Sigmoid colon (tissue), 7 donors: Measurements from ENCODE around the gene GNB2. TPM values are rescaled to one million over a fixed set of nuclear protein-coding genes. Genes with fewer than 3 reads are reported as not detected.

Source experiments
- DNase-seq: peaks from one replicate; pipeline ENCODE4 v3.0.0-alpha.2; 2019
- H3K27ac ChIP-seq, 4 donors: fragments of 200-600 bp; sonication (generic); one replicate each; pipeline ENCODE4 v1.5.1; 2016 to 2019; ENCODE audit warnings: mild to moderate bottlenecking in 1 of 4
- H3K27me3 ChIP-seq, 3 donors: fragments of 200-600 bp; sonication (generic); one replicate each; pipeline ENCODE4 v1.5.1; 2019; ENCODE audit warnings: mild to moderate bottlenecking in 1 of 3
- H3K36me3 ChIP-seq, 4 donors: fragments of 200-600 bp; sonication (generic); one replicate each; pipeline ENCODE4 v1.5.1; 2016 to 2019
- H3K4me1 ChIP-seq, 4 donors: fragments of 200-600 bp; sonication (generic); one replicate each; pipeline ENCODE4 v1.5.1; 2017 to 2019
- H3K4me3 ChIP-seq, 4 donors: fragments of 200-600 bp; sonication (generic); one replicate each; pipeline ENCODE4 v1.5.1; 2017 to 2019; ENCODE audit warnings: mild to moderate bottlenecking in 2 of 4, moderate library complexity in 1 of 4
- H3K9me3 ChIP-seq, 4 donors: fragments of 200-600 bp in 3 of 4; sonication (generic) in 3 of 4; one replicate each; pipeline versions ENCODE4 v1.5.1 to v1.6.1; 2013 to 2019
- EP300 ChIP-seq, 4 donors: sonication (generic); formaldehyde crosslinking; IDR thresholded peaks; one replicate each; pipeline ENCODE4 v1.6.1; 2017; ENCODE audit warnings: antibody characterized with exemption in 4 of 4
- POLR2A ChIP-seq, 2 donors: fragments of 450-650 bp; IDR thresholded peaks; one replicate each; pipeline ENCODE4 v1.6.1; 2016; ENCODE audit warnings: antibody characterized with exemption in 2 of 2, mild to moderate bottlenecking in 2 of 2, moderate library complexity in 2 of 2
- POLR2AphosphoS5 ChIP-seq, 4 donors: sonication (generic); formaldehyde crosslinking; IDR thresholded peaks; one replicate each; pipeline ENCODE4 v1.6.1; 2017; ENCODE audit warnings: antibody characterized with exemption in 4 of 4
- WGBS, 2 donors: extraction: QIAGEN DNeasy Blood & Tissue Kit; methylation state at CpG; one replicate each; pipeline ENCODE4 v1.1.7; 2013; 5-methylcytosine and 5-hydroxymethylcytosine counted together
- intact Hi-C: fragments of 100-400 bp; cut with DNase I; formaldehyde crosslinking; loops from one replicate; pipeline ENCODE4 v1.15.1; 2023
- polyA plus RNA-seq, 3 donors: library from polyadenylated mRNA; stranded (reverse); fragments of 200-250 nt; gene quantifications; one replicate each; pipeline ENCODE4 v1.2.3, GENCODE V29; 2013
- total RNA-seq, 4 donors: library from RNA; depleted of rRNA; stranded (reverse); fragments of >200 nt; gene quantifications; one replicate each; pipeline ENCODE4 v1.1.0, GENCODE V29; 2016
- TF ChIP-seq, protein P1 (sequence below), 4 experiments: fragments of 450-650 bp in 3 of 4; fragments of 200-600 bp in 1 of 4; IDR thresholded peaks; one replicate each; pipeline ENCODE4 v1.5.1; 2016 to 2019; ENCODE audit warnings: antibody characterized with exemption in 4 of 4, mild to moderate bottlenecking in 3 of 4, moderate library complexity in 2 of 4
- donor health status: healthy with polysubstance abuse.
- donor health status: Bipolar disorder and iron deficiency.
- donor health status: healthy.

Gene GNB2
- total and polyA plus RNA-seq, 7 donors: 133 to 286 (median 199) TPM

DNA sequence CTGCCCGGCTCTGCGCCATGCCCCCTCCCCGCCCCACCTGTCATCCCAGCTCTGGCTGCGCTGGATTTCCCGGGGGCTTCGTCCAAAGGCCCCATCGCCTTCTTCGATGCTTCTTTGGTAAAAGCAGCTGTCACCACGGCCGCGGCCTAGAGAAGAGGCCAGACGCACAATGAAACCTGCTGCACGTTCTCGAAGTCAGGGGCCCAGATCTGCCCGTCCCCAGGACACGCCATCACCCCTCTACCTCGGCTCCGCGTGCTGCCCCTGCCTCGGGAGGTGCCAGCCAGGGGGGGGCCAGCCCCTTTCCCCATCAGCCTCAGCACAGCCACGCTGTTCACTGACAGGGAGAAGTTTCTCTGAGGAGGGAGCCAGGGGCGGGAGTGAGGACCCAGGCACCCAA is 13.7 kb downstream of the GNB2 start:
- TF ChIP-seq POLR2A (IDR thresholded peaks at IDR 0.05) (no peak), POLR2AphosphoS5 (IDR thresholded peaks at IDR 0.05) (no peak), EP300 (IDR thresholded peaks at IDR 0.05) (no peak)
- TF ChIP-seq, protein P1, sequence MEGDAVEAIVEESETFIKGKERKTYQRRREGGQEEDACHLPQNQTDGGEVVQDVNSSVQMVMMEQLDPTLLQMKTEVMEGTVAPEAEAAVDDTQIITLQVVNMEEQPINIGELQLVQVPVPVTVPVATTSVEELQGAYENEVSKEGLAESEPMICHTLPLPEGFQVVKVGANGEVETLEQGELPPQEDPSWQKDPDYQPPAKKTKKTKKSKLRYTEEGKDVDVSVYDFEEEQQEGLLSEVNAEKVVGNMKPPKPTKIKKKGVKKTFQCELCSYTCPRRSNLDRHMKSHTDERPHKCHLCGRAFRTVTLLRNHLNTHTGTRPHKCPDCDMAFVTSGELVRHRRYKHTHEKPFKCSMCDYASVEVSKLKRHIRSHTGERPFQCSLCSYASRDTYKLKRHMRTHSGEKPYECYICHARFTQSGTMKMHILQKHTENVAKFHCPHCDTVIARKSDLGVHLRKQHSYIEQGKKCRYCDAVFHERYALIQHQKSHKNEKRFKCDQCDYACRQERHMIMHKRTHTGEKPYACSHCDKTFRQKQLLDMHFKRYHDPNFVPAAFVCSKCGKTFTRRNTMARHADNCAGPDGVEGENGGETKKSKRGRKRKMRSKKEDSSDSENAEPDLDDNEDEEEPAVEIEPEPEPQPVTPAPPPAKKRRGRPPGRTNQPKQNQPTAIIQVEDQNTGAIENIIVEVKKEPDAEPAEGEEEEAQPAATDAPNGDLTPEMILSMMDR (IDR thresholded peaks at IDR 0.05): no peak
- intact Hi-C loops: no loop called here
- no peak for DNase-seq
- Histone ChIP-seq H3K27ac (no peak overlapping the region), H3K9me3 (no peaks in the 10 kb centered on the region), H3K4me1 (peaks cover 0 to 41% (median 41%) of the 10 kb centered on the region in 4 donors), H3K4me3 (no peak overlapping the region), H3K27me3 (no peaks in the 10 kb centered on the region), H3K36me3 (peaks cover 61 to 73% (median 65%) of the 10 kb centered on the region in 4 donors)
- WGBS, 2 donors: 90 to 95% methylated on average over 22 of the region's 22 CpGs

DNA sequence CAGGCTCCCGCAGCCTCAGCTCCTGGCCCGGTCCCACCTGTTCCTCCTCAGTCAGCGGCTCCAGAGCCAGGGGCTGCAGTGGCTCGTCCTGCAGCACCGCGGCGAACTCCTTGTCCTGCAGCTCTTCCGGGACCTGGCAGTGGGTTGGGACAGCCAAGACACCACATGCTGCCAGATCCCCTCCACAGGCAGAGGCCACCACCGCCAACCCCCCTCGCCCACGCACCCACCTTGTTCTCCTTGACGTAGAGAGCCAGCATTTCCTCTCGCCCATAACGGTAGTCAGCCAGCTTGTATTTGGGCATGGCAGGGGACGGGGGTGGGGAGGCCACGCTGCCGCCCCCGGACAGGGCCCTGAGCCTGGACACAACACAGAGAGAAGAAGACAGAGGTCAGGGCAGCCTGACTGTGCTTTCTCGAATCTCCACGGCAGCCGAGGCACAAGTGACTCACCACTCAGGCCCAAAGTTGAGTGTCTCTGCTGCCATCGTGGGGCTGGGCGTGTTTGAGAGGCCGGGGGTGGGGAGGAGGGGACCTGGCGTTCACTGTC is 14.3 kb downstream of the GNB2 start:
- 86 to 88% methylated on average over 25 of the region's 25 CpGs for WGBS, 2 donors

DNA sequence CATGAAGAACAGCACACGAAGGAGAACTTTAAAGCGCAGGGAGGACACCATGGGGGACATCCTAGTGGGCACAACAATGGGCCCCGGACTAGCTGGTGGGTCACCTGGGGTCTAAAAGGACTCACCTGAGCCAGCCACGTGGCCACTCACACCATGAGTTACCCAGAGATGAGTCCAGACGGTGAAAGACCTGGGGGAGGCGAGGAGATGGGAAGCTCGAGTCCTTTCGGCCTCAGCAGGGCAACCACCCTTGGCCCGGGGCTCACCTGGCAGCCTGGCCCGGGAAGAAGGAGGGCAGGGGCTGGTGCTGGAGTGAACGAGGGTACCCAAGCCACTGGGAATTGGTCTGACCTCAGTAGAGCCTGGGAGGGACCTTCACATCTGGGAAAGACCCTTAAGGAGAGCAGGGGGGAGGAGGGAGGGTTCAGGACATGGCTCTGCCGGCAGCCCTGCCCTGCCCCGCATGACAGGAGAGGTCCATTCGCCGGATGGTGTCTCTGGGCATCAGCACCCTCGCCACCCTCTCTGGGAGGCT is 14.9 kb downstream of the GNB2 start:
- Histone ChIP-seq H3K4me1 (peaks cover 0 to 52% (median 51%) of the 10 kb centered on the region in 4 donors), H3K27me3 (no peaks in the 10 kb centered on the region), H3K4me3 (no peak overlapping the region), H3K27ac (no peak overlapping the region), H3K9me3 (no peaks in the 10 kb centered on the region), H3K36me3 (peaks cover 50 to 61% (median 54%) of the 10 kb centered on the region in 4 donors)
- no peak for DNase-seq
- TF ChIP-seq POLR2A (IDR thresholded peaks at IDR 0.05): no peak
- TF ChIP-seq, protein P1 (IDR thresholded peaks at IDR 0.05): no peak
- intact Hi-C loops: no loop called here
- 83 to 92% methylated on average over 16 of the region's 16 CpGs for WGBS, 2 donors

More for the DNA sequence above, 14.3 kb downstream of the GNB2 start:
- intact Hi-C loops: no loop called here
- H3K27ac ChIP-seq: no peak overlapping the region
- no peak overlapping the region for H3K4me3 ChIP-seq
- H3K4me1 ChIP-seq: peaks cover 0 to 47% (median 47%) of the 10 kb centered on the region in 4 donors
- no peaks in the 10 kb centered on the region for H3K9me3 ChIP-seq
- no peaks in the 10 kb centered on the region for H3K27me3 ChIP-seq
- TF ChIP-seq, protein P1 (IDR thresholded peaks at IDR 0.05): no peak
- TF ChIP-seq POLR2AphosphoS5 (IDR thresholded peaks at IDR 0.05): no peak
- TF ChIP-seq POLR2A (IDR thresholded peaks at IDR 0.05): no peak
- TF ChIP-seq EP300 (IDR thresholded peaks at IDR 0.05): no peak
- DNase-seq: no peak
- peaks cover 56 to 67% (median 60%) of the 10 kb centered on the region in 4 donors for H3K36me3 ChIP-seq

DNA sequence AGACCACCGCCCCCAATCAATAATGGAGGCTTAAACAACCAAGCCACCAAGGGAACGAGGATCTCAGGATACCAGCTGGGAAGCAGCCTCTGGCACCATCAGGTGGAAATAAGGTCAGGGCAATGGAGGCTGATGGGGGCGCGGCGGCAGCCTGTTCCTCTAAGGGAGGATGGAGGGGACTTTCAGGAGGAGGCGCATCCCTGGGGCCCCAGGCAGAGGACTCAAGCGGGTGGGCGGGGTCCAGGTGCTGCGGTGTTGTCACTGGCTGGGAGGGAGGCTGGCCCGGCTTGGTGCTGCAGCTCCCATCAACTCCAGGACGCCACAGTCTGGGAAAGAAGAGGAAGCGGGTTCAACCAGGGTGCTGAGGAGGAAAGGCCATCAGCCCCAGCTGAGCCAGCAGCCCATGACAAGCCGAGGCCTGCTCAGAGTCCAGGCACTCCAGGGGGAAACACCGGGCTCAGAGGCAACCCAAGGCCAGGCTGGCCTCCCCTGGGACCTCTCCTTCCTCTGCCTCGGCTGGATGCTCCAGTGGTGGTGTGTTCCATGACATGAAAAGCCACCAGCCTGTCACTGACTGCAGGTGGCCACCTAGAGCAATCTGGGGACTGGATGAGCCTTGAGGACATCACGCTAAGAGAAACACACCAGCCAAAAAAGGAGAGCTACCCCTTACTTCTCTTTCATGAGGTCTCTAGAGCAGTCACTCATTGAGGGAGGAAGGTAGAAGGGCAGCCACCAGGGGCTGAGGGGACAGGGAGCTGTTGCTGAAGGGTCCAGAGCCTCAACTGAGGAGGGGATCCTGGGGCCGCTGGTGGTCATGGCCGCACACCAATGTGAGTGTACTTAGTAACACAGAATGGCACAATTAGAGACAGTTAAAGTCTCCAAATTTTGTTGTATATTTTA is 15.9 kb downstream of the GNB2 start:
- Histone ChIP-seq H3K9me3 (no peaks in the 10 kb centered on the region), H3K36me3 (peaks cover 39 to 50% (median 43%) of the 10 kb centered on the region in 4 donors), H3K4me3 (no peak overlapping the region), H3K27ac (no peak overlapping the region), H3K27me3 (no peaks in the 10 kb centered on the region), H3K4me1 (peaks cover 0 to 53% (median 52%) of the 10 kb centered on the region in 4 donors)
- WGBS, 2 donors: 86 to 91% methylated on average over 18 of the region's 18 CpGs
- TF ChIP-seq POLR2AphosphoS5 (IDR thresholded peaks at IDR 0.05) (no peak), POLR2A (IDR thresholded peaks at IDR 0.05) (no peak), EP300 (IDR thresholded peaks at IDR 0.05) (no peak)
- TF ChIP-seq, protein P1 (IDR thresholded peaks at IDR 0.05): no peak
- no peak for DNase-seq
- intact Hi-C loops: loop anchor here (2.0 to 5.0 kb wide), 3 partner anchors 15 to 222 kb away; no protein-coding TSS in a partner anchor
